Thyroid gland (tissue), 4 donors: ENCODE measurements around the gene SKI. TPM values are rescaled to one million over a fixed set of nuclear protein-coding genes. Genes with fewer than 3 reads are reported as not detected.

Experiments used
- DNase-seq, 2 donors: peaks; one replicate each; pipeline ENCODE4 v3.0.0-alpha.2; 2019
- H3K27ac ChIP-seq, 3 donors: fragments of 200-600 bp; sonication (generic); 1 replicate in 2 of 3; 2 replicates in 1 of 3; pipeline ENCODE4 v1.5.1; 2016 to 2019; ENCODE audit warnings: mild to moderate bottlenecking in 1 of 3, moderate library complexity in 1 of 3
- H3K27me3 ChIP-seq: fragments of 200-600 bp; sonication (generic); one replicate; pipeline ENCODE4 v1.5.1; 2019
- H3K36me3 ChIP-seq, 2 donors: fragments of 200-600 bp; sonication (generic); one replicate each; pipeline ENCODE4 v1.5.1; 2016 to 2019
- H3K4me1 ChIP-seq, 2 donors: fragments of 200-600 bp; sonication (generic); one replicate each; pipeline ENCODE4 v1.5.1; 2017 to 2019
- H3K4me3 ChIP-seq, 3 donors: fragments of 200-600 bp; sonication (generic); replicated peaks in 1 of 3; 1 replicate in 2 of 3; 2 replicates in 1 of 3; pipeline ENCODE4 v1.5.1; 2016; ENCODE audit warnings: mild to moderate bottlenecking in 1 of 3
- H3K9me3 ChIP-seq: fragments of 200-600 bp; sonication (generic); one replicate; pipeline ENCODE4 v1.5.1; 2017
- CTCF ChIP-seq, 6 experiments: fragments of 200-600 bp in 3 of 6; fragments of 450-650 bp in 3 of 6; sonication (generic) in 3 of 6; IDR thresholded peaks; one replicate each; pipeline ENCODE4 v1.5.1; 2016 to 2019; ENCODE audit warnings: antibody characterized with exemption in 6 of 6, mild to moderate bottlenecking in 2 of 6, inconsistent platforms in 1 of 6, moderate library complexity in 1 of 6
- POLR2A ChIP-seq, 2 donors: fragments of 450-650 bp; IDR thresholded peaks; one replicate each; pipeline ENCODE4 v1.6.1; 2017; ENCODE audit warnings: antibody characterized with exemption in 2 of 2, mild to moderate bottlenecking in 2 of 2, moderate library complexity in 1 of 2
- WGBS, 2 donors: methylation state at CpG; one replicate each; pipeline ENCODE4 v1.1.5; 2017; 5-methylcytosine and 5-hydroxymethylcytosine counted together
- intact Hi-C: fragments of 100-400 bp; cut with DNase I; formaldehyde crosslinking; loops from one replicate; pipeline ENCODE4 v1.15.1; 2023
- total RNA-seq, 4 donors: library from RNA; depleted of rRNA; stranded (reverse); fragments of >200 nt; gene quantifications; one replicate each; pipeline ENCODE4 v1.2.3, GENCODE V29; 2016

Gene SKI
- total RNA-seq, 4 donors from 2014 or later, result 31.4 to 59.6 (median 39.9) TPM

GRCh38 chr1:2224170-2224584 is 3.9 kb upstream of the SKI start:
- H3K27ac ChIP-seq, result no peak overlapping the region
- no peaks in the 10 kb centered on the region for H3K36me3 ChIP-seq
- no peak overlapping the region for H3K4me3 ChIP-seq
- H3K9me3 ChIP-seq, result no peaks in the 10 kb centered on the region
- TF ChIP-seq CTCF (IDR thresholded peaks at IDR 0.05) (no peak), POLR2A (IDR thresholded peaks at IDR 0.05) (no peak)
- H3K27me3 ChIP-seq, result no peaks in the 10 kb centered on the region
- no peak for DNase-seq
- 88 to 89% methylated on average over 7 of the region's 7 CpGs for WGBS, 2 donors
- intact Hi-C loops, result no loop called here
- H3K4me1 ChIP-seq, result peaks cover 0 to 7% of the 10 kb centered on the region in 2 donors

DNA sequence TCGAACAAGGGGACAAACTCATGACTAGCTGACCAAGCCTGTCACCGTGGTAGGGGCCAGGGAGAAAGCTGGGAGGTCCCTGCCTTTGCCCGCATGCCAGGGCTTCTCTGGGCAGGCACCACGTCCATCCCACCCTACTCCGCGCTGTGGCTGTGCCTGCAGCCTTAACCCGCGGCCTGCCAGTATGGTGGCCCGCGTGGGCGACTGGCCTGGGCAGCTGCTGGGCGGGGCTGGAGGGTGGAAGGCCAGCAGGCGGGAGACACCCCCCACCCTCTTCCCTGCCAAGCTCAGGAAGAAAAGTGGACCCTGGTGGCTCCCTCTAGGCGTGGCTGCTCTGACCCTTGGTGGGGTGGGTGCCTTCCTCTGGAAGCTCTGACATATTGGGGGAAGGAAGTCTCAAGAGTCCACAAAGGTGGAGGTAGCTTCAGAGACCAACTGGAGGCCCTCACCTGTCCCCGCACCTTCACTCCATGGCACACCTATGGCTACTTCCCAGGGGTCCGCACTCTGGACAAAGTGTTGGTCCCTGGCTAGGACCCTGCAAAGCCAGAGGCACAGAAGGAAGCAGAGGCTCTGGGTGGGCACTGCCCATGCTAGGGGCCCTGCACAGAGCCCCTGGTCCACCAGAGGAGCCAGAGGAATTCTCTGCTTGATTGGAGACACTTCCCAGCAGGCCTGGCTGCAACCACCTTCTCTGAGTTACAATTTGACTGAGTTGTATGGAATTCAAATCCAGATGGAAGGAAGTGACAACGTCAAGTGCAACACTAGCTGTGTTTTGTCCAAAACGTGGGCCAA is 3.3 kb upstream of the SKI start:
- 86% methylated on average over 13 to 16 of the region's 18 CpGs for WGBS, 2 donors

GRCh38 chr1:2226525-2227345 is 1.4 kb upstream of the SKI start:
- TF ChIP-seq POLR2A (IDR thresholded peaks at IDR 0.05), result no peak
- no peak for TF ChIP-seq CTCF (IDR thresholded peaks at IDR 0.05)
- WGBS, 2 donors, result 84 to 87% methylated on average over 6 to 11 of the region's 73 CpGs
- H3K27ac ChIP-seq, result peak overlapping the region; percentile 96 to 99 (median 97)
- no peaks in the 10 kb centered on the region for H3K36me3 ChIP-seq
- peaks cover 25 to 29% of the 10 kb centered on the region in 2 donors for H3K4me1 ChIP-seq
- intact Hi-C loops, result no loop called here
- no peaks in the 10 kb centered on the region for H3K9me3 ChIP-seq
- no peak for DNase-seq
- H3K4me3 ChIP-seq, result peak overlapping the region in 2 of 3 donors; percentile 17 to 85
- no peaks in the 10 kb centered on the region for H3K27me3 ChIP-seq

More for the DNA sequence above, 3.3 kb upstream of the SKI start:
- Histone ChIP-seq H3K4me3 (no peak overlapping the region), H3K4me1 (peaks cover 6 to 10% of the 10 kb centered on the region in 2 donors), H3K36me3 (no peaks in the 10 kb centered on the region), H3K27ac (no peak overlapping the region), H3K27me3 (no peaks in the 10 kb centered on the region), H3K9me3 (no peaks in the 10 kb centered on the region)
- TF ChIP-seq POLR2A (IDR thresholded peaks at IDR 0.05) (no peak), CTCF (IDR thresholded peaks at IDR 0.05) (no peak)
- intact Hi-C loops, result no loop called here
- no peak for DNase-seq

DNA sequence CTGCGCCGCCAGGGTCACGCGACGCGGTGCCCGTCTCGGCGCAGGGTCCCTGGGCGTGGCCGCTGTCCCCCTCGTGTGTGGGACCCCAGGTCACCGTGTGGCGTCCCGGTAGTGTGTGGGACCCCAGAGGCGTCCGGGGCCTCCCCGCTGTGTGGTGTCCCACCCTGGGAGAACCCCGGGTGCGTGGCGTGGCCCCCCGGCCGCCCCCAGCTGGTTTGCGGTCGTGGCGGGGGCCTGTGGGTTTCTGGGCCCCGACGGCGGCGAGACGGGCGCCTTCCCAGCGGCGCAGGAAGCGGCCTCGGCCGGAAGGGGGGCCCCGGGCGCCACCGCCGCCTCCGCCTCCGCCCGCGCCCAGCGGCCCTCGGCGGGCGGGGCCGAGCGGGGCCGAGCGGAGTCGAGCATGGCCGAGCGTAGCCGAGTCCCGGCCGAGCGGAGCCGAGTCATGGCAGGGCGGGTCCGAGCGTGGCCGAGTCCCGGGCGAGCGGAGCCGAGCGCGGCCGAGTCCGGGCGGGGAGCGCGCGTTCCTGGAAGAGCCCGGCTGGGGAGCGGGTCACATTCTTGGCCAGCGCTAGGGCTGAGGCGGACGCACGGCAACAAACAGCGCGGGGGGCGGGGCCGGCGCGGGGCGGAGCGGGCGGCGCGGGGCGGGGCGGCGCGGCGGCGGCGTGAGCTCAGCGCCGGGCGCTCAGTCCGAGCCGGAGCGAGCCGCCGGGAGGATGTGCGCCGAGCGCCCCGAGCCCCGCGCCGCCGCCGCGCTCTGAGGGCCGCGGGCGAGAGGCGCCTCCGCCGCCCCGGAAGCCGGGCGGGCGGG is 568 bp upstream of the SKI start:
- peak in 2 of 6 experiments; percentile 34 to 41 for TF ChIP-seq CTCF (IDR thresholded peaks at IDR 0.05)
- TF ChIP-seq POLR2A (IDR thresholded peaks at IDR 0.05), result peak; percentile 83 to 92
- Histone ChIP-seq H3K4me1 (peaks cover 33 to 37% of the 10 kb centered on the region in 2 donors), H3K4me3 (peak overlapping the region in 2 of 3 donors; percentile 75 to 85), H3K36me3 (no peaks in the 10 kb centered on the region), H3K9me3 (no peaks in the 10 kb centered on the region), H3K27me3 (no peaks in the 10 kb centered on the region), H3K27ac (peak overlapping the region; percentile 96 to 99 (median 97))
- intact Hi-C loops, result no loop called here
- 0% methylated on average over 9 of the region's 129 CpGs; no CpG with 5 or more reads in 1 of the 2 donors for WGBS, 2 donors
- DNase-seq, result peak; percentile 96 to 97
